Measurements from ENCODE around the gene PLXNB2.

- TF ChIP-seq CTCF (IDR thresholded peaks at IDR 0.05; ENCODE audit: borderline replicate concordance, extremely low read depth, low read length, poor library complexity, severe bottlenecking) (no peak), EZH2 (IDR thresholded peaks at IDR 0.05; ENCODE audit: borderline replicate concordance, low read depth, low read length, severe bottlenecking) (no peak)
Observed at GRCh38 chr22:50303848-50304527, 3.5 kb downstream of the PLXNB2 start.

All from DND-41 (cell line).